GM10847 (cell line): ENCODE data around the gene B3GALT4.

Experiments used
- POLR2A ChIP-seq: IDR thresholded peaks from 2 replicates; pipeline ENCODE4 v1.6.1; 2011; ENCODE audit not compliant: insufficient read length; ENCODE audit errors: extremely low read depth

The B3GALT4 gene

DNA sequence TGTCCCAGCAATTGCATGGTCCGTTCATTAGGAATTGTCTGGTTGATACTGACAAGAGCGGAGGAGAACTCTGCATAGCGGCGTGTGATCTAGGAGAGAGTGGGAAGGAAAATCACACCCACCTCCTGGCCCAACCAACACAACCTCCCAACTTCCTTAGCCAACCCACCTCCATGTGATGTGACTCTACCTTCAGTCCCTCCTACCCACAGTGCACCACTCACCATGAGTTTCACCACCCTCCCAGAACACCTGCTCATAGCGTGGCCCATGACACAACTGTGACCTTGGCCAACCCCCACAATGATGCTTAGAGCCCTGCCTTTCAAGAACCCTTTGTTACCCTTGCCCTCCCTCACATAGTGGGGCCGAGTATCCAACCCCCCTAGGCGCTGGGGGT is 12.9 kb upstream of the B3GALT4 start:
- no peak for TF ChIP-seq POLR2A

DNA sequence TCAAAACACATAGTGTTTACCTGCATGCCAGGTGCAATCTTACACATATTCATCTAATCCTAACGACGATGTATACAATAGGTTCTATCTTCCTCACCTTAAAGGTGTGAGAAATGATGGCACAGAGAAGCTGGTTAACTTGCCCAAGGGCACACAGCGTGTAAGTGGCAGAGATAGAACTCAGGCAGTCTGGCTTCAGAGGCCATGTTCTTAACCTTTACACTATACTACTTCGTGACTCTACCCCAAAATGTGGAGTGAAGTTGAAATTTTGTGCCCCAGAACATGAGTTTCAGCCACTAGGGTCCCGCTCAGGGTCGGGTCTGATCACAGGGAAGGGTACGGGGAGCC is 5.8 kb upstream of the B3GALT4 start:
- no peak for TF ChIP-seq POLR2A

DNA sequence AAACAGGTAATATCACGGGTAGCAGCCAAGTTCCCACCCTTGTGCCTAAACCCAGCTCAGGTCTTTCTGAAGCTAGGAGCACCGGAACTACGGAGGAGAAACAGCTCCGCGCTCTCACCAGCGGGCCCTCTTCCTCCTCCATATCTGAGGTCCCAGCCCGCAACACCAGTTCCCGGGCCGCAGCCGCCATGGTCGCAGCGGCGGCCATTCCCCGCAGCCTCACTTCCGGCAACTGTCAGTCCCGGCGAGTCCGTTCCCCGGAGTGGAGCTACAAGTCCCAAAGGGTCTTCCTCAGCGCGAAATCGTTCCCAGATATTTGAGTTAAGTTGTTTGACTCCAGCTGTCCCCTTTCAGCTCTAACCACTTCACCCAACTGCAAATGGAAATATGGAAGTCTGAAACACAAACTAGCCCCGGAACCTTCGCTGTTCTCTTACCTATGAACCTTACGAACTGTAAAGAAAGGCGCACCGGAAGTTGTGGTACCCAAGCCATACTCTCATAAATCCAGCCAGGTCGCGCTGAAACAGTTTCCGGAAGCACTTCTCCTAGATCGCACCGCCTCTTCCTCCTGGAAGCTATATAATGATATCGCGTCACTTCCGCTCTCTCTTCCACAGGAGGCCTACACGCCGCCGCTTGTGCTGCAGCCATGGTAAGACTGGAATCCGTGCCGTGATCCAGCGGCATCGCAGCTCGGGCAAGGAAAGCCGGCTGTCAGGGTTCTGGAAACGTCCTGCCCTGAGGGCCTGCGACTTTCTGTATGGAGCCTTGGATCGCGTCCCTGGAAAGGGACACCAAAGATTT is 5.3 kb upstream of the B3GALT4 start, which contains the start of the genes RPS18 and VPS52:
RPS18 (plus strand) TSS at position 608 of the 807 bp plus-strand sequence; CDS start at position 653, 45 bp downstream.
VPS52 (minus strand) TSS at position 409 of the 807 bp plus-strand sequence; CDS start at position 208, 201 bp downstream.
- TF ChIP-seq POLR2A, result peak; percentile 99

DNA sequence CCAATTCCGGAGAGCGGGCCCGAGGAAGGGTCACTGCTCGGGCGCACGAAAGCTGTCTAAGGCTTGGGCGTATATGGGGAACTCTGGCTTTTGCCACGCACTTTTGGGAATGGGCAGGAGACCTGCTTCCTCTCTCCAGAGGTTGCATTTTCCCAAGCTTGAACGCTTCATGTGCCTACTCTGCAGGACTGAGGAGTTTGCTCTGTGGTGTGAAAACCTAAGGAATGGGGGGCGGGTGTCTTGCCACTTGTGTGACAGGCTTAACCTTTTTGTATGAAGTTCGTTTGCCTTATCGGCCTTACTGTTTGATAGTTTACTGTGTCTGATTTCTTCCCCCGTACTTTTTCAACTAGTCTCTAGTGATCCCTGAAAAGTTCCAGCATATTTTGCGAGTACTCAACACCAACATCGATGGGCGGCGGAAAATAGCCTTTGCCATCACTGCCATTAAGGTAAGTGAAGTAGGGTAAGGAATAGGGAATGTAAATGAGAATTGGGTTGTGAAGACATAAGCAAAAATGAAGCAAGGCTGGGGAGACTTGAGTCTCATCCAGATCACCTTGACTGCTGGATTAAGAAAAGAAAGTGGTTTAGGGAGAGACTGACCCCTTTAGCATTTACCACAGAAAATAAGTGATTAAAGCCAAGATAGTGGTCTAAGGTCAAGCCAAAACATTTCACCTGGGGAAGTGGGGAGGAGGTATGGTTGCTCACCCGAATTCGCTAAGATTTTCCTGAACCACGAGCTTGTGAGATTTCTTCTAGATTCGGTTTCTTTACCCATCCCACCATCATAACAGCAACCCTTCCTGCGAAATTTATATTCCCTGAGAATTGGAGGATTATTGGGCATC is 4.4 kb upstream of the B3GALT4 start:
- TF ChIP-seq POLR2A, result no peak

DNA sequence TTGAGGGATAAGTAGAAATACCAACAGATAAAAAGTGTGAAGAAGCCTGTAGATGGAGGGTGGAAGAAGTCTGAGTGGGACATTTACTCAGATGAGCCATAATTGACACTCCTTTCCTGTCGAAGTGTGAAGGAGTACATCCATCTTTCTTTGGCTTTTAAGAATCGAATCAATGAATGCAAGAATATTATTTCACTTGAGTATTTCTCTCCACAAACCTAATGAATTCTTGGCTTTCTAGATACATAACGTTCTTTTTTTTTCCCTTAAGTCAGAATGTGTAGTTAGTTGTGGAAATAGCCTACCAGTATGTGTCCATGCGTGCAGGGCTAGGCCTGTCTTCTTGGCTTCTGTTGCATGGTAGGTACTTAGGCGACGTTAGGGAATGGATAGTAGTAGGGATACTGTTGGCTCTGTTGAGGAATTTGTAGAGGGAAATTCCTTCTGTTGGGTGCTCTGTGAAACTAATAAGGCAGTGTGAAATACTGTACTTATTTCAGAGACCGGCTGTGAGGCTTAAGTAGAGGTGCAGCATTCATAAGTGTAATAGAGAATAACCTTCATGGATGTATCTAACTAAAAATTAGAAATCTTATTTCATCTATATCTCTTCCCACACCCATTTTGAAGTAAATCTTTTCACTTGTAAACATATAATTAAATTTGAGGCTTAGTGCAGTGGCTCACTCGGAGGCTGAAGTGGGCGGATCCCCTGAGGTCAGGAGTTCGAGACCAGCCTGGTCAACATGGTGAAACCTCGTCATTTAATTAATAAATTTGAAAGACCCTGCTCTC is 3.6 kb upstream of the B3GALT4 start:
- no peak for TF ChIP-seq POLR2A

DNA sequence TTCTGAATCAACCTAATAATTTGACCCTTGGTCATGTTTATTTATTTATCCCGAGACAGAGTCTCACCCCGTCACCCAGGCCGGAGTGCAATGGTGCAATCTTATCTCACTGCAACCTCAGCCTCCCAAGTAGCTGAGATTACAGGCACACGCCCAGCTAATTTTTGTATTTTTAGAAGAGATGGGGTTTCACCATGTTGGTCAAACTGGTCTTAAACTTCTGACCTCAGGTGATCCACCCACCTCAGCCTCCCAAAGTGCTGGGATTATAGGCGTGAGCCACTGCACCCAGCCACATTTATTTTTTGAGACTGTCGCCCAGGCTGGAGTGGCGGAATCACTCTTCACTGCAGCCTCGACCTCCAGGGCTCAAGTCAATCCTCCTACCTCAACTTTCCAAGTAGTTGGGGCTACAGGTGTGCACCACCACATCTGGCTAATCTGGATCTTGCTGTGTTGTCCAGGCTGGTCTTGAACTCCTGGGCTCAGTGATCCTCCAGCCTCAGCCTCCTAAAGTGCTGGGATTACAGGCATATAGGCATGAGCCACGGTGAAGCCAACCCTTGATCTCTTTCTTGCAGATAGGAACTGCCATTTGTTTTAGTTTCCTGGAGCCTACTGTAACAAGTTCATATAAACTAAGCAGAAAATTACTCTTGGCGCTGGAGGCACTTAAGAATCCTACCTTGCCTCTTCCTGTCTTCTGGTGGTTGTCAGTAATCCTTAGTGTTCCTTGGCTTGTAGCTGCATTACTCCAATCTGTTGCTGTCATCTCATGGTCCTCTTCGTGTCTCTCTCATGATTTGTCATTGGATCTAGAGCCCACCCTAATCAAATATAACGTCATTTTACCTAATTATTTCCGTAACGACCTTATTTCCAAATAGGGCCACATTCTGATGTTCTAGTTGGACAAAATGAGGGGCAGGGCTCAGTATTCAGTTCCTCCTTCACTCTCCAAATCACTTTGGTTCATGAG is 2.7 kb upstream of the B3GALT4 start:
- no peak for TF ChIP-seq POLR2A

DNA sequence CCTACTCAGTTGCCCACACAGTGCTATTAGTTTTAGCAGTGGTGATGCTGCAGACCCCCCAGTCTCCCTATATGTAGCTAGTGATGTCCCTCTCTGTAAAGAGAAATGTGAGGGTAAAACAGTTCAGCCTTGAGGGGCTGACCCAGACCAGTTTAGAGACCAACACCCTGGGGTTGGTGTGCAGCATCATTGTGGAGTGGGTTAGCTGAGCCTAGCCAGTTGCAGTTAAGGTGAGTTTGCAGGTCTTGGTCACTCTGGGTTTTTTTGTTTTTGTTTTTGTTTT is 401 bp upstream of the B3GALT4 start:
- no peak for TF ChIP-seq POLR2A

DNA sequence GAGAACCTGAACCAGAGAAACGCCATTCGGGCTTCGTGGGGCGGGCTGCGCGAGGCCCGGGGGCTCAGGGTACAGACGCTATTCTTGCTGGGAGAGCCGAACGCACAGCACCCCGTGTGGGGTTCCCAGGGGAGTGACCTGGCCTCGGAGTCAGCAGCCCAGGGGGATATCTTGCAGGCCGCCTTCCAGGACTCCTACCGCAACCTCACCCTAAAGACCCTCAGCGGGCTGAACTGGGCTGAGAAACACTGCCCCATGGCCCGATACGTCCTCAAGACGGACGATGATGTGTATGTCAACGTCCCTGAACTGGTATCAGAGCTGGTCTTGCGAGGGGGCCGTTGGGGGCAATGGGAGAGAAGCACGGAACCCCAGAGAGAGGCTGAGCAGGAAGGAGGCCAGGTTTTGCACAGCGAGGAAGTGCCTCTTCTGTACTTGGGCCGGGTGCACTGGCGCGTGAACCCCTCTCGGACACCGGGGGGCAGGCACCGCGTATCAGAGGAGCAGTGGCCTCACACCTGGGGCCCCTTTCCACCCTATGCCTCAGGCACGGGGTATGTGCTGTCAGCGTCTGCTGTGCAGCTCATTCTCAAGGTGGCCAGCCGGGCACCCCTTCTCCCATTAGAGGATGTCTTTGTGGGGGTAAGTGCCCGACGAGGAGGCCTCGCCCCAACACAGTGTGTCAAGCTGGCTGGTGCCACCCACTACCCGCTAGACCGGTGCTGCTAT is 904 bp downstream of the B3GALT4 start:
- peak; percentile 4 for TF ChIP-seq POLR2A

DNA sequence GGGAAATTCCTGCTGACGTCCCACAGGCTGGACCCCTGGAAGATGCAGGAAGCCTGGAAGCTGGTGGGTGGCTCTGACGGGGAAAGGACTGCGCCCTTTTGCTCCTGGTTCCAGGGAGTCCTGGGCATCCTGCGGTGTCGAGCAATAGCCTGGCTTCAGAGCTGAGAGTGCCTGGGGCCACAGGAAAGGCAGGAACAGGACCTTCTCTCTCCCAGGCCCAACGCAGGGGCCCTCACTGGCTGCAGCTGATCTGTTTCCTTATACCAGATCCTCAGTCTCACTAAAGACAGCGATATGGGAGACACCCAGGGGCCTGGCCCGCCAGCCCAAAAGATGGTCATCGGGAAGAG is 1.4 kb downstream of the B3GALT4 start:
- TF ChIP-seq POLR2A, result no peak

DNA sequence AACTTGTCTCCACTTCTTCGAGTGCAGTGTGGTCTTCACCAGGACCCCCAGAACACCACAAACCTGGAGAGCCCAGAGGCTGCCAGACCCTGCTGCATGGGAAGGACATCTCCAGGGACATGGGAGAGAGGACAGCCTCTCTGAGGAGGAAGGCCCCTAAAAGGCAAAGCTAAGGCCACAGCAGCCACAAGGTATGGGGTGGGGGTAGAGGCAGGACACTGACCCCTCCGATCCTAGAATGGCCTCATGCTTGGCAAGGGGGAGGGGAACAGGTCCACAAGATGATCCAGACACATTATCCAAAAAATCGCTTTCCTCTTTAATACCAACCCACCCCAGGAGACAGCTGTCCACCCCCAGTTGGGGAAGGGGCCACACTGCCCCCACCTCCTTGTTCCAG is 1.9 kb downstream of the B3GALT4 start:
- no peak for TF ChIP-seq POLR2A

DNA sequence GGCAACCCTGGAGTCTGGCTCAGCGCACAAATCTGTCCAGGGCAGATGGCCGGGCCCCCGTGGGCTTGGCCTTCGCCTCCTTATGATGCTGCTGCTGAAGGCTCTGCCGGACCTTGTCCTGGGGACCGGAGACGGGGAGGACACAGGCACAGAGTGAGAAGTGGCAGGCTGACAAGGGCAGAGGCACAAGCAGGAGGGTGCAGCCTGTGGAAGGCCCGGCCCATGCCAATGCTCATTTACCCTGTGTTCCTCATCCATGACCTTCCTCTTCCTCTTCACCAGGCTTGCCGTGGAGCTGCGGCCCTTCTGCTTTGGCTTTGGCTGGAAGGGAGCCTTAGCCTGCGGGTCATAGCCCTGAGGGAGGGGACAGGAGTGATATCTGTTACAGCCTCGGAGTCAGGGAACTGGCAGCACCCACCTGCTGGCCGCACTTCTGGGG is 2.4 kb downstream of the B3GALT4 start:
- TF ChIP-seq POLR2A, result no peak

DNA sequence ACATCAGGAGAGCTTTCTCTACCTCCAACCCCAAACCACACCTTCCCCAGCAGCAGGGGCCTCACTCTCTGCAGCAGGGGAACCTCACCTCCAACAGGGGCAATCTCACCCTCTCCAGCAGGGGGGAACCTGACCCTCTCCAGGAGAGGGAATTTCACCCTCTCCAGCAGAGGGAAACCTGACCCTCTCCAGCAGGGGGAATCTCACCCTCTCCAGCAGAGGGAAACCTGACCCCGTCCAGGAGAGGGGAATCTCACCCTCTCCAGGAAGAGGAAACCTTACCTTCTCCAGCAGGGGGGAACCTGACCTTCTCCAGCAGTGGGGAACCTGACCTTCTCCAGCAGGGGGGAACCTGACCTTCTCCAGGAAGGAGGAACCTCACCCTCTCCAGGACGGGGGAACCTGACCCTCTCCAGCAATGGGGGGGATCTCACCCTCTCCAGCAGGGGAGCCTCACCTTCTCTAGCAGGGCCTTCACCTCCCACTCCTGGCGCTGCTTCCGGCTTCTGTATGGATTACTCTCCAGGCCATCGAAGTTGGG is 3.1 kb downstream of the B3GALT4 start:
- TF ChIP-seq POLR2A, result no peak

DNA sequence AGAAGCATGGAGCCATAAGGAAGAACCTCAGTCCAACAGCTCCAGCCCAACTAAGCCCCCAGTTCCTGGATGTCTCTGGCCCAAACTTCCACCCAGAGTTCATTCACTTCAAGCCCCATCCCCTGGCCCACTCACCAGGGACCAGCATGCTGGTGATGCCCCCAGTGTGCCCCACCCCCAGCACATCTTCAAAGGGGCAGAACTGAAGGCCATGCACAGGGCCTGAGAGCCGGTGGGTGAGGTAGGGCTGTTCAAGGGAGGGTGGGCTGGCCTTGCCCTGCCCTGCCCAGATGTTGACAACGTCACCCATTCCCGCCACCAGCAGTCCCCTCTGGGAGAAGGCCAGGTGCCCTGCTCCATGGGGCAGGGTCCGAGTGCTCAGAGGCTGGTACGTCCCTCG is 3.6 kb downstream of the B3GALT4 start:
- TF ChIP-seq POLR2A, result no peak
